Embryonic facial prominence (tissue), 1 donor: ENCODE results near the gene ESYT3.
"Not testable (repeated sequence)": the region's sequence is repeated elsewhere in the genome, so short reads cannot be mapped to it uniquely, and the experiment has no call there.

Experiments
- DNase-seq: peaks from one replicate; pipeline ENCODE4 v3.0.0-alpha.2; 2016; ENCODE audit errors: extremely low spot score

The ESYT3 gene

DNA sequence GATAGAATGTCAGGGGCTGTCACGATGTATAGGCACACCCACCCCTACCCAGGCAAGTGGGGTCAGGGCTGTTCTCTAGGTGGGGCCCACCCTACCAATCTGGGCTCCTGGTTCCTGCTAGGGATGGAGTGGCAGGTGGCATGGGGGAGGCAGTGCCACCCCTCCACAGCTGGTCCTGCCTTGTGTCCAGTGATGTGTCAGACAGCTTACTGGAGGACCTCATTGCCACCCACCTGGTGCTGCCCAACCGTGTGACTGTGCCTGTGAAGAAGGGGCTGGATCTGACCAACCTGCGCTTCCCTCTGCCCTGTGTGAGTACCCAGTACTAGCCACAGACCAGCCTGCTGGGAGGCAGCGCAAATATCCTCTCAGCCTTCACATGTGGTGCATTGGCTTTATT lies 27.5 kb downstream of the ESYT3 start:
- DNase-seq = no peak

DNA sequence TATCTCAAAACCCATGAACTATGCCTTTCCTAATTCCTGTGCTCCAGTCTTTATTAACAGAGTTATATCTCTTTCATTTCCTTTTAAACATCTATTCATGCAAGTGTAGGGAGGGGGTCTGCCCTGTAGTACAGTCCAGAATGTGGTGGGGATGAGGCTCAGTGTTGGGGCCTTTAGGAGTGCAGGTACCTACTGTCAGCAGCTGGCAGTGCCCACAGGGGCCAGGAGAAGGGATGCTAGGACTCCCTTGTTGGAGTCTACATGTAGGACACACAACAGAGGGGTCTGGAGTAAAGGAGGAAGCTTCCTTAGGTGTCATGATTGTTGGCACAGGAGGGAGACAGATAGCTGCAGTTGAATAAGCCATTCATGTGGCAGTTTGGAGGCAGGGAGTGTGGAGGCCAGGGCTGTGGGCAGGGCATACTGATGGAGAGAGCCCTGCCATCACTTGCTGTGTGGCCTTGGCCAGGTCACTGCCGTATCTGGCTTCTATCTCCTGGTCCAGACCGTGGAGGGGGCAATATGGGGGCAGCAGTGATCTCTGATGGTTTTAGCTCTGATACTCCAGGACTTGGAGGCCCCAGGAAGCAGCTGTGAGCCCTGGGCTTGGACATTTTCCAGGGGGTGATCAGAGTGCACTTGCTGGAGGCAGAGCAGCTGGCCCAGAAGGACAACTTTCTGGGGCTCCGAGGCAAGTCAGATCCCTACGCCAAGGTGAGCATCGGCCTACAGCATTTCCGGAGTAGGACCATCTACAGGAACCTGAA lies 29.5 kb downstream of the ESYT3 start:
- no peak for DNase-seq

GRCh38 chr3:138464491-138464860 lies 30.1 kb downstream of the ESYT3 start:
- no peak for DNase-seq

GRCh38 chr3:138465451-138465850 lies 31.0 kb downstream of the ESYT3 start:
- no peak for DNase-seq

DNA sequence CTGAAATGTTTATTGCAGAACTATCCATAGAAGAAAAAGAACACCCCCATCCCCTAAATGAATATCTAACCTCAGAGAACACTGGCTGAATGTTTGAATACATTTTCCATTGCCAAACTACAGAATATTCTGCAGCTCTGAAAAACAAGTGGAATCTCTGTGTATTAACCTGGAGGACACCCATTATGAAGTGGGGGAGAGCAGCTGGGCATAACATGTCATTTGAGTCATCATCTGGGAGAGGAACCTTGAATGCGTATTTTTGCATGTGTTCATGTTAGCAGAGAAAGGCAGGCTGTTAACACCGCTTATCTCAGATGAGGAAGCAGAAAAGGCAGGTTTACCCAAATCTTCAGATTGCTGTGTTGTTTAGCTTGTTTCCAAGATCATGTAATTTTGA lies 31.5 kb downstream of the ESYT3 start:
- no peak for DNase-seq

DNA sequence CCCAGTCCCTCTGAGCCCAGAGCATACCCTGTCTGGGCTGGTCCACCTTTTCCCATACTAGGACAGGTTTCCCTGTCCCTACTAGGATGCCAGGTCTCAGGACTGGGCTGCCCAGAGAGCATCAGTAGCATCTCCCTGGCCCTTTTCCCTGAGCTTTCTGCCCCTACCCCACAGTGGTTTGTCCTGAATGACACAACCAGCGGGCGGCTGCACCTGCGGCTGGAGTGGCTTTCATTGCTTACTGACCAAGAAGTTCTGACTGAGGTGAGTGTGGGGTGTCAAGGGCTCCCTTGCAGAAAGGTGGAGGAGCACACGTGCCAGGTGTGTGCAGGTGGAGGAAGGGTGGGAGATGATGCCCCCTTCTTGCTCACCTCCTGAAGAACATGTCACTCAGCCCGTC lies 33.5 kb downstream of the ESYT3 start:
- no peak for DNase-seq

DNA sequence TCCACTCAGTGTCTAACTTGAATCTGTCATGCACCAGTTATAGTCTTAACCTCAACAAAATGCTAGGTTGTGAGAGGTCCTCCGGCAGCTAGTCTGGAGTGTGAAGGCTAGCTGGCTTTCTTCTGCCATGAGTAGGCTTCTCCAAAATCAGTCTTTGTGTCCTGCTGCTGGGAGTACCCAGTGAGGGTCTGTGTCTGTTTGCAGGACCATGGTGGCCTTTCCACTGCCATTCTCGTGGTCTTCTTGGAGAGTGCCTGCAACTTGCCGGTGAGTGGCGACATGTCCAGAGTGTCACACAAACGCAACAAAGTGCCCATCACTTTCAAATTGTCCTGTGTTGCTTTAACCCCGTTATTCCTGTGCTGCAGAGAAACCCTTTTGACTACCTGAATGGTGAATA lies 34.0 kb downstream of the ESYT3 start:
- DNase-seq = no peak

DNA sequence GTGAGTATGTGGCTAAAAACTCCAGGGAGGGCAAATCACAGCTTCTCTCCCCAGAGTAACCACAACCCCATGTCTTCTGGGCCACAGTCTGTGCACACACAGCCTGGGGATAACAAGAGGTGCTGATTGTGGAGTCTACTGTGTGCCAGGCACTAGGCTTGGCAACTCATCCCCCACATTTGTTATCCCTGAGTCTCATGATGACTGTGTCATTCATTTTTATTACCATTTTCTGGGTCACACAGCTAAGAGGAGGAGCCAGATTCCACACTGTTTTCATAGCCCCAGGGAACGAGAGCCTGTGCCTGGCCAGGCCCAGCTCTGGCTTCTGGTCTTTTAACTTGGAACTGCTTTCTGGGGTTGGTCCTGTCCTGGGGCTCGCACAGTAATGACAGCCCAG lies 34.5 kb downstream of the ESYT3 start:
- DNase-seq = no peak

DNA sequence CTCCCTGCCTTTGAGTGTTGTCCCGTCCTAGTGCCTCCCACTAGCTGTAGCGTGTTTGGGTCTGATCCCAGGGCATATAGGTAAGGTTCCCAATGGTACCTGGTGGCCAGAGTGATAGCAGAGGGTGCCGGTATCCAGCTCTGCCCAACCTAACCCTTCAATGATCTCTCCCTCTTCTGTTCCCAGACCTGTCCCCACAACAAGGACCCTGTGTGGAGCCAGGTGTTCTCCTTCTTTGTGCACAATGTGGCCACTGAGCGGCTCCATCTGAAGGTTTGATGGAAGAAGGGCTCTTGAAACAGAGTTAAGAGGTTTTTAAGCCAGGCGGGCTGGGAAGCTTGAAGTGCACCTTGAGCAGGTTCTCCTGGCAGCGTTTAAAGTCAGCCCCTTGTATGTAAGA lies 35.5 kb downstream of the ESYT3 start:
- DNase-seq = no peak

DNA sequence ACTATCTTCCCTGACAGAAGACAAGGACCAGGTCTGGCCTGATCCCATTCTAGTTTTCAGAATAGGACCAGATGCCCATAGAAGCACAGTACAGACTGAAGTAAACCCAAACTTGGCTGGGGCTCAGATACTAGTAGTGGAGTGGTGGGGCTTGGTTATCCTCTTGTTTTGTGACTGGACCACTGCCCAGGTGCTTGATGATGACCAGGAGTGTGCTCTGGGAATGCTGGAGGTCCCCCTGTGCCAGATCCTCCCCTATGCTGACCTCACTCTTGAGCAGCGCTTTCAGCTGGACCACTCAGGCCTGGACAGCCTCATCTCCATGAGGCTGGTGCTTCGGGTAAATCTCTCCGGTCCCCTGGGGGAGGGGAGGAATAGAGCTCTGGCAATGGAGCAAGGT lies 36.3 kb downstream of the ESYT3 start:
- DNase-seq = no peak

GRCh38 chr3:138471481-138471880 lies 37.1 kb downstream of the ESYT3 start:
- DNase-seq = no peak

DNA sequence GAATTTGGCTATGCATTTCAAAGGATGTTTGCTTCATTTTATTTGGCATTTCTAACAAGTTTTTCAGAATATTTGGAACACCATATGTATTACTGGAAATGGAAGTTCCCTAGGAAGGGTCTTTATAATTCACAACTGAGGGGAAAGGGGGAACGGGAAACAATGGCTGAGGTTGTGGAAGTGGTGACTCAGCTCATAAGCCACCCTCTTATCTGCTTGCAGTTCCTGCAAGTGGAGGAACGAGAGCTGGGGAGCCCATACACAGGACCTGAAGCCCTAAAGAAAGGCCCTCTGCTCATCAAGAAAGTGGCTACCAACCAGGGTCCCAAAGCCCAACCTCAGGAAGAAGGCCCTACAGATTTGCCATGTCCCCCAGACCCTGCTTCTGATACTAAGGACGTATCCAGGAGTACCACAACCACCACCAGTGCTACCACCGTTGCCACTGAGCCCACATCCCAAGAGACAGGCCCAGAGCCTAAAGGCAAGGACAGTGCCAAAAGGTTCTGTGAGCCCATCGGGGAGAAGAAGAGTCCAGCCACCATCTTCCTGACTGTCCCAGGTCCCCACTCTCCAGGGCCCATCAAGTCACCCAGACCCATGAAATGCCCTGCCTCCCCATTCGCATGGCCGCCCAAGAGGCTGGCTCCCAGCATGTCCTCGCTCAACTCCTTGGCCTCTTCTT lies 37.9 kb downstream of the ESYT3 start:
- DNase-seq = no peak

- DNase-seq = no peak
Observed at GRCh38 chr3:138473391-138473790, 39.0 kb downstream of the ESYT3 start.

- no peak for DNase-seq
Observed at GRCh38 chr3:138474163-138474562, 39.7 kb downstream of the ESYT3 start.

- no peak for DNase-seq
Observed at GRCh38 chr3:138476526-138476925, 42.1 kb downstream of the ESYT3 start.

DNA sequence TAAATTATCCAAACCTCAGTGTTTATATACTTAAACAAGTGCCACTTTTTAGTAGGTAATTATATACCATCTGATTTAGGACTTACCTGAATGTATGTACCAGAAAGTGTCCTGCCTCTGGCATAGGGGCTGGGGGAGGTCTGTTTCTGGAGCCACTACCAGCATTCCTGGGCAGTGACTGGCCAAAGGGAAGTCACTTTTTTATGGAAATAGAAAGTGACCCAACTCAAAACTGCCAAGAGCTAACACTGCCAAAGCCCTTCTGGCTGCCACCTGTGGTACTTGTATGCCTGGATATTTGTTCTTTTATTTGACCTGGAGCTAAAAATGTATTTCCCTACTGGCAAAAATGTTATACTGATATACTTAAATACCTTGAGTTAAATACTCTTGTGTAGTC lies 42.7 kb downstream of the ESYT3 start:
- no peak for DNase-seq

GRCh38 chr3:138477801-138478200 lies 43.4 kb downstream of the ESYT3 start:
- DNase-seq = no peak

GRCh38 chr3:138479438-138479863 lies 45.0 kb downstream of the ESYT3 start:
- no peak for DNase-seq

- DNase-seq = not testable (repeated sequence)
Observed at GRCh38 chr3:138484672-138485071, 50.3 kb downstream of the ESYT3 start.

- not testable (repeated sequence) for DNase-seq
Observed at GRCh38 chr3:138486580-138486979, 52.2 kb downstream of the ESYT3 start.

GRCh38 chr3:138491971-138492370 lies 57.6 kb downstream of the ESYT3 start:
- DNase-seq = no peak

DNA sequence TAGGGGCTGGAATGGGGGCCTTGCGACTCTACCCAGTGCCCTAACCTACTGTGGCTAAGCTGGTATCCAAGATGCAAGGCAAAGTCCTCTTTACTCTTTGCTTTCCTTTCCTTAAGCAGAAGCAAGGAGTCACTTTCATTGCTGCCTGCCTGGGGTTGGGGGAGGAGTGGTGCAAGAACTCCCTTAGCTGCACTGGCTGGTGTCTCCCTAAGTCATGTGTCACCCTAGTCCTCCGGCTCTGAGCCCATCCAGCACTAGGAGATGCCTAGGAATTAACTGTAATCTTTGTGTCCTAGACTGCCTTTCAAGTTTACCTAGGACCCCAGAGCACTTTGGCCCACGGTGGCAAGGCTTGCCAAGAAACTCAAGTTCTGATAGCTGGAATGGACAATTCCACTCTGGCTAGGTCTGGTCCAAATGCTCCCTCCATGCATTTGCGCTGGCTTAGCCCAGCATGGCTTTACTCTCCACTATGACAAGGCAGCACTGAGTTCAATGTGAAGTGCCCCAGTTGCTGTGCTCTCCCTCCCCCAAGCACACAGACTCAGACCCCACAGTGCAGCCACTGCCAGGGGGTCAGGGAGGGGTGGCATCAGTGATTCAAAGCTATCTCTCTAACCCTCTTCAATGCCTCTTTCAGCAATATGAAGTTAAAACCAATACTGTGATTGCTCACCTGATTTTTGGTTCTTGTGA lies 58.7 kb downstream of the ESYT3 start:
- DNase-seq = no peak
